Progenitor cell of endocrine pancreas (in vitro differentiated cells): ENCODE measurements around the gene MRPS16. TPM values are rescaled to one million over a fixed set of nuclear protein-coding genes. Genes with fewer than 3 reads are reported as not detected.
A peak's percentile ranks its signal among the peaks of the same experiment; 100 is the strongest.
"Not testable (repeated sequence)": the region's sequence is repeated elsewhere in the genome, so short reads cannot be mapped to it uniquely, and the experiment has no call there.

Experiments
- DNase-seq: peaks from one replicate; pipeline ENCODE4 v3.0.0; 2021; ENCODE audit warnings: low spot score; ENCODE audit not compliant: unreplicated experiment
- H3K27ac Mint-ChIP-seq: 2 replicates; pipeline ENCODE4 v1.8.0; 2021; ENCODE audit warnings: mild to moderate bottlenecking, moderate library complexity, mixed read lengths
- H3K27me3 Mint-ChIP-seq: 2 replicates; pipeline ENCODE4 v1.8.0; 2021; ENCODE audit warnings: mixed read lengths
- H3K36me3 Mint-ChIP-seq: 2 replicates; pipeline ENCODE4 v1.8.0; 2022; ENCODE audit warnings: mixed read lengths; ENCODE audit not compliant: insufficient read depth
- H3K4me1 Mint-ChIP-seq: 2 replicates; pipeline ENCODE4 v1.8.0; 2021; ENCODE audit warnings: low read depth, mixed read lengths
- H3K4me3 Mint-ChIP-seq: 2 replicates; pipeline ENCODE4 v1.8.0; 2021; ENCODE audit warnings: low read depth, mild to moderate bottlenecking, moderate library complexity, mixed read lengths
- H3K9me3 Mint-ChIP-seq: 2 replicates; pipeline ENCODE4 v1.8.0; 2021; ENCODE audit warnings: low read depth, mixed read lengths
- CTCF ChIP-seq: fragments of 200-600 bp; sonication (generic); IDR thresholded peaks from one replicate; pipeline ENCODE4 v1.5.0; 2021; ENCODE audit warnings: antibody characterized with exemption, mild to moderate bottlenecking; ENCODE audit not compliant: unreplicated experiment
- total RNA-seq: library from RNA; stranded (reverse); gene quantifications from 2 replicates; pipeline ENCODE4 v1.2.1, GENCODE V29; 2021

Gene MRPS16
- total RNA-seq, 1 donor from 2014 or later: 84.7 TPM

- Mint-ChIP-seq H3K4me1 (no peaks in the 10 kb centered on the region), H3K9me3 (peaks cover 7% of the 10 kb centered on the region), H3K27me3 (no peaks in the 10 kb centered on the region), H3K27ac (no peak overlapping the region), H3K4me3 (no peak overlapping the region), H3K36me3 (no peaks in the 10 kb centered on the region)
- no peak for DNase-seq
- TF ChIP-seq CTCF: no peak
Measured at GRCh38 chr10:73261362-73261995, 9.0 kb upstream of the MRPS16 start.

- not testable (repeated sequence) for H3K36me3 Mint-ChIP-seq, H3K27ac Mint-ChIP-seq, DNase-seq, H3K9me3 Mint-ChIP-seq, H3K4me3 Mint-ChIP-seq, H3K4me1 Mint-ChIP-seq, H3K27me3 Mint-ChIP-seq
Measured at GRCh38 chr10:73258612-73259011, 6.2 kb upstream of the MRPS16 start.

- DNase-seq: no peak
- Mint-ChIP-seq H3K4me1 (peaks cover 19% of the 10 kb centered on the region), H3K27me3 (no peaks in the 10 kb centered on the region), H3K27ac (peak overlapping the region; percentile 99), H3K4me3 (peak overlapping the region; percentile 93), H3K36me3 (peaks cover 5% of the 10 kb centered on the region), H3K9me3 (no peaks in the 10 kb centered on the region)
- no peak for TF ChIP-seq CTCF
Measured at GRCh38 chr10:73253225-73253555, 746 bp upstream of the MRPS16 start.

- TF ChIP-seq CTCF: no peak
- H3K27ac Mint-ChIP-seq: peak overlapping the region; percentile 99
- no peaks in the 10 kb centered on the region for H3K27me3 Mint-ChIP-seq
- H3K36me3 Mint-ChIP-seq: peaks cover 5% of the 10 kb centered on the region
- H3K4me3 Mint-ChIP-seq: peak overlapping the region; percentile 93
- no peaks in the 10 kb centered on the region for H3K9me3 Mint-ChIP-seq
- no peak for DNase-seq
- H3K4me1 Mint-ChIP-seq: peaks cover 21% of the 10 kb centered on the region
Measured at GRCh38 chr10:73251683-73252444, 580 bp downstream of the MRPS16 start.

GRCh38 chr10:73248259-73248724, 4.2 kb downstream of the MRPS16 start:
- peak overlapping the region; percentile 99 for H3K27ac Mint-ChIP-seq
- peak overlapping the region; percentile 58 for H3K4me3 Mint-ChIP-seq
- no peaks in the 10 kb centered on the region for H3K9me3 Mint-ChIP-seq
- peaks cover 36% of the 10 kb centered on the region for H3K4me1 Mint-ChIP-seq
- H3K36me3 Mint-ChIP-seq: peaks cover 19% of the 10 kb centered on the region
- DNase-seq: no peak
- no peaks in the 10 kb centered on the region for H3K27me3 Mint-ChIP-seq
- no peak for TF ChIP-seq CTCF
